HepG2 (cell line): ENCODE results near the gene FCMR. TPM values are rescaled to one million over a fixed set of nuclear protein-coding genes. Genes with fewer than 3 reads are reported as not detected.

Experiments
- ATAC-seq: fragments of 200-7000 bp; cut with Tn5 transposase; 3 replicates; pipeline ENCODE4 v1.9.1; 2020; ENCODE audit warnings: mild to moderate bottlenecking, moderate library complexity
- BruUV-seq: library from RNA; stranded (reverse); fragments of 400-500 nt; replicated peaks from 2 replicates; lab custom pipeline; 2021; lab: Mats Ljungman, UMichigan
- CTCF ChIA-PET: fragments of 300-600 bp; formaldehyde crosslinking; extraction: SDS; loops from one replicate; lab custom pipeline; 2021; ENCODE audit warnings: low total read pairs, inconsistent platforms, low intra/inter-chr PET ratio; lab: Yijun Ruan, JAX
- POLR2A ChIA-PET: fragments of 350-600 bp; sonication (Branson Sonifier 250); formaldehyde crosslinking; loops from one replicate; lab custom pipeline; 2020; ENCODE audit warnings: antibody characterized with exemption, inconsistent platforms; lab: Yijun Ruan, JAX
- DNase-seq: peaks from one replicate; pipeline ENCODE4 v3.0.0-alpha.2; 2015; ENCODE audit warnings: low spot score
- FAIRE-seq: peaks from 3 replicates; lab custom pipeline; 2011; peaks lifted over from hg19 to GRCh38; lab: Jason Lieb, UNC
- H2AFZ ChIP-seq: one replicate; pipeline ENCODE4 v1.6.1; 2011; ENCODE audit warnings: low read length, inconsistent platforms
- H3K27ac ChIP-seq: fragments of 300-600 bp; 3 replicates; pipeline ENCODE4 v1.8.0; 2011; ENCODE audit warnings: mixed run types, mild to moderate bottlenecking, mixed read lengths, low read length, inconsistent platforms; ENCODE audit not compliant: insufficient read depth; ENCODE audit errors: extremely low read length
- H3K27me3 ChIP-seq, 2 experiments: fragments of 200-600 bp in 1 of 2; 2 replicates in 1 of 2; 3 replicates in 1 of 2; pipeline versions ENCODE4 v1.6.0 to v1.8.0; 2011; ENCODE audit warnings: low read length in 2 of 2, mild to moderate bottlenecking in 2 of 2, moderate library complexity in 2 of 2, inconsistent platforms in 1 of 2; ENCODE audit not compliant: insufficient read depth in 2 of 2, control insufficient read depth in 1 of 2
- H3K36me3 ChIP-seq, 2 experiments: fragments of 200-600 bp in 1 of 2; replicated peaks in 1 of 2; 2 replicates in 1 of 2; 3 replicates in 1 of 2; pipeline versions ENCODE4 v1.5.1 to v1.8.0; 2011; ENCODE audit warnings: low read length in 2 of 2, inconsistent platforms in 1 of 2; ENCODE audit not compliant: insufficient read depth in 2 of 2, control insufficient read depth in 1 of 2
- H3K4me1 ChIP-seq: 2 replicates; pipeline ENCODE4 v1.5.1; 2012; ENCODE audit warnings: low read length, inconsistent platforms; ENCODE audit not compliant: insufficient read depth
- H3K4me2 ChIP-seq: 2 replicates; pipeline ENCODE4 v1.6.0; 2011; ENCODE audit warnings: low read depth, low read length, inconsistent platforms
- H3K4me3 ChIP-seq, 3 experiments: fragments of 200-600 bp in 1 of 3; sonication (generic), shearing (Covaris generic) in 1 of 3; replicated peaks in 1 of 3; 2 replicates each; pipeline ENCODE4 v1.5.1; 2011 to 2016; ENCODE audit warnings: low read length in 3 of 3, inconsistent platforms in 2 of 3, low read depth in 2 of 3, mild to moderate bottlenecking in 2 of 3, control low read depth in 1 of 3, mixed read lengths in 1 of 3; ENCODE audit not compliant: insufficient read depth in 1 of 3
- H3K79me2 ChIP-seq: one replicate; pipeline ENCODE4 v1.6.1; 2011; ENCODE audit warnings: low read length, inconsistent platforms; ENCODE audit not compliant: insufficient read depth
- H3K9ac ChIP-seq: 2 replicates; pipeline ENCODE4 v1.6.0; 2011; ENCODE audit warnings: mild to moderate bottlenecking, low read depth, low read length, inconsistent platforms; ENCODE audit not compliant: insufficient read depth
- H3K9me3 ChIP-seq: 2 replicates; pipeline ENCODE4 v1.5.1; 2012; ENCODE audit warnings: mild to moderate bottlenecking, low read length
- H4K20me1 ChIP-seq: 2 replicates; pipeline ENCODE4 v1.6.0; 2011; ENCODE audit warnings: inconsistent platforms, mild to moderate bottlenecking, low read length, moderate library complexity; ENCODE audit not compliant: insufficient read depth
- SALL1 ChIP-seq: sonication (generic); formaldehyde crosslinking; IDR thresholded peaks from 2 replicates; pipeline ENCODE4 v1.8.0; 2022; ENCODE audit warnings: mild to moderate bottlenecking, missing genetic modification reagents
- SP4 ChIP-seq: sonication (generic); formaldehyde crosslinking; IDR thresholded peaks from 2 replicates; pipeline ENCODE4 v1.8.1; 2023; ENCODE audit warnings: mild to moderate bottlenecking, missing genetic modification reagents
- ZNF646 ChIP-seq: sonication (generic); formaldehyde crosslinking; IDR thresholded peaks from 2 replicates; pipeline ENCODE4 v1.9.0; 2021; ENCODE audit warnings: mild to moderate bottlenecking, missing genetic modification reagents
- WGBS: methylation state at CpG from one replicate; pipeline ENCODE4 v1.1.6; 2017; ENCODE audit warnings: low lambda C conversion rate; 5-methylcytosine and 5-hydroxymethylcytosine counted together
- in situ Hi-C: cut with HindIII; loops from 2 replicates; pipeline ENCODE4 v1.10.0; 2017; ENCODE audit warnings: low pct_unique_long_range_greater_than_20kb; ENCODE audit not compliant: extremely low pct_ligation_motif_present
- intact Hi-C: fragments of 100-400 bp; cut with micrococcal nuclease; formaldehyde crosslinking; loops from one replicate; pipeline ENCODE4 v1.10.0; 2022; ENCODE audit not compliant: unreplicated experiment
- polyA plus RNA-seq, 8 experiments: library from polyadenylated mRNA; depleted of rRNA in 3 of 8; stranded (reverse) in 7 of 8; unstranded in 1 of 8; fragments of >200 nt; fragmentation: Illumina TruSeq in 4 of 8; extraction: Trizol in 4 of 8; gene quantifications; 2 replicates each; pipeline versions ENCODE4 v1.2.1 to v1.2.3, GENCODE V29; 2011 to 2016; ENCODE audit warnings: low read depth in 4 of 8, missing spikeins in 1 of 8, mixed read lengths in 1 of 8; ENCODE audit not compliant: insufficient read depth in 1 of 8
- total RNA-seq, 5 experiments: library from RNA; depleted of rRNA; stranded (reverse); fragments of >200 nt; fragmentation: Illumina TruSeq; extraction: Trizol; gene quantifications; 2 replicates each; pipeline ENCODE4 v1.2.3, GENCODE V29; 2016; ENCODE audit warnings: low read depth in 1 of 5

The FCMR gene
- total and polyA plus RNA-seq, 2 of the 13 experiments (the other 11 are each of a cell fraction or from before 2014, with no cell fraction given) = not detected

- ChIA-PET CTCF (interaction anchor here (2.2 kb wide), 1 partner anchor 58 kb away, joined by 8 read pairs; no protein-coding TSS in a partner anchor), POLR2A (no interaction called here)
- WGBS = 55% methylated on average over 8 of the region's 8 CpGs
- peak; percentile 16 for ATAC-seq
- Histone ChIP-seq H2AFZ (no peak overlapping the region), H3K36me3 (no peaks in the 10 kb centered on the region), H3K9me3 (no peaks in the 10 kb centered on the region), H3K79me2 (no peaks in the 10 kb centered on the region), H3K27ac (no peak overlapping the region), H3K4me2 (no peak overlapping the region), H3K4me1 (peaks cover 35% of the 10 kb centered on the region), H3K9ac (no peak overlapping the region), H3K4me3 (no peak overlapping the region), H4K20me1 (no peaks in the 10 kb centered on the region), H3K27me3 (no peaks in the 10 kb centered on the region)
- DNase-seq = no peak
- BruUV-seq = no TSS peak
- intact Hi-C loops (no loop called here), in situ Hi-C loops (loop anchor here (25.0 kb wide), 1 partner anchor 287 kb away; the partner anchor contains the start of gene DYRK3)
- no peak for FAIRE-seq
- 0 out of 2 replicates have a peak, but pooled peaks have one; percentile 28 for TF ChIP-seq SP4
- TF ChIP-seq SALL1 (CRISPR knock-in tag) = no peak
- peak; percentile 90 for TF ChIP-seq ZNF646 (CRISPR knock-in tag)
Measured at GRCh38 chr1:206924592-206925105, 2.9 kb upstream of the FCMR start.
